ENCODE data around the gene ZNF493. TPM values are rescaled to one million over a fixed set of nuclear protein-coding genes. Genes with fewer than 3 reads are reported as not detected.

ZNF493 gene
- total RNA-seq, 1 donor = 22.1 TPM

- no peaks in the 10 kb centered on the region for H3K27me3 ChIP-seq (ENCODE audit: insufficient read depth, low read length)
Measured at GRCh38 chr19:21462540-21462939, 65.6 kb downstream of the ZNF493 start.

DNA sequence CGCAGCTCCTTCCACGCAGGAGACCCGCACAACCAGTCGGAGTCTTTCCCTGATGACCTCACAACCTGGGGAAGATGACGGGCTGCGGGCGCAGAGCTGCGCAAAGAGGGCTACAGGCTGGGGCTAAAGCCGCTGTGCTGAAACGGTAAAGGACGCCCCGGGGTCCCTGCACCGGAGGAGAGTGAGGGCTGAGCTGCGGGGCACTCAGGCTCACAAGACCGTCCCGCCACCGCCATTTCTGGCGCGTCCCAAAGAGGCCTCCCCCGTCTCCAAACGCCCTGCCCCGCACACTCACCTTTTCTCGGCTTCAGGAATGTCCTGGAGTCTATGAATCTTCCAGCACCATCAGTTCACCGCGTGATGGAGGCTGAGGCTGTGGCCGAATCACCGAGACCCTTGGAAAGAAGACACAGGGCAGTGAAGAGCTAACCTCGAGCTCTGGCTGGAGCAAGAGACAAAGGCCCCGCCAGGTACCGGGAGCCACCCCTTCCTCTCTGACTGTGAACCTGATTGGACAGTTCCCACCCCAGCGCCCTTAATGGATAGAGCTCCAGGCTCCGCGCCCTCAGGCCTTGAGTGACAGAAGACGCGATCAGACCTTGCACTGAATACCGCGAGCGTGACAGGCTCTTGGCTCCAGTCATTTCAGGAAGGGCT is 66.6 kb downstream of the ZNF493 start:
- Histone ChIP-seq H3K36me3 (ENCODE audit: insufficient read depth, low read length) (no peaks in the 10 kb centered on the region), H3K9me3 (ENCODE audit: low read depth, low read length) (no peaks in the 10 kb centered on the region), H3K79me2 (ENCODE audit: insufficient read depth, low read length) (no peaks in the 10 kb centered on the region), H3K4me1 (ENCODE audit: insufficient read depth, low read length) (no peaks in the 10 kb centered on the region), H3K4me3 (ENCODE audit: insufficient read depth, low read length) (peak overlapping the region; percentile 58), H2AFZ (ENCODE audit: low read length) (peak overlapping the region; percentile 62), H3K27ac (ENCODE audit: low read depth, low read length) (no peak overlapping the region), H3K4me2 (ENCODE audit: insufficient read depth, low read length) (no peak overlapping the region), H4K20me1 (ENCODE audit: insufficient read depth, low read length) (no peaks in the 10 kb centered on the region), H3K27me3 (ENCODE audit: insufficient read depth, low read length) (no peaks in the 10 kb centered on the region)
- TF ChIP-seq CTCF (IDR thresholded peaks at IDR 0.05; ENCODE audit: extremely low read depth, low read depth, low read length) = no peak
- peak; percentile 39 for DNase-seq (ENCODE audit: insufficient read length, low spot score, missing footprints)

More at GRCh38 chr19:21462540-21462939, 65.6 kb downstream of the ZNF493 start:
- Histone ChIP-seq H2AFZ (ENCODE audit: low read length) (no peak overlapping the region), H3K79me2 (ENCODE audit: insufficient read depth, low read length) (no peaks in the 10 kb centered on the region), H4K20me1 (ENCODE audit: insufficient read depth, low read length) (no peaks in the 10 kb centered on the region), H3K36me3 (ENCODE audit: insufficient read depth, low read length) (no peaks in the 10 kb centered on the region), H3K27ac (ENCODE audit: low read depth, low read length) (no peak overlapping the region), H3K4me3 (ENCODE audit: insufficient read depth, low read length) (no peak overlapping the region), H3K4me2 (ENCODE audit: insufficient read depth, low read length) (no peak overlapping the region), H3K4me1 (ENCODE audit: insufficient read depth, low read length) (no peaks in the 10 kb centered on the region), H3K9me3 (ENCODE audit: low read depth, low read length) (no peaks in the 10 kb centered on the region)
- no peak for DNase-seq (ENCODE audit: insufficient read length, low spot score, missing footprints)
- TF ChIP-seq CTCF (IDR thresholded peaks at IDR 0.05; ENCODE audit: extremely low read depth, low read depth, low read length) = no peak

DNA sequence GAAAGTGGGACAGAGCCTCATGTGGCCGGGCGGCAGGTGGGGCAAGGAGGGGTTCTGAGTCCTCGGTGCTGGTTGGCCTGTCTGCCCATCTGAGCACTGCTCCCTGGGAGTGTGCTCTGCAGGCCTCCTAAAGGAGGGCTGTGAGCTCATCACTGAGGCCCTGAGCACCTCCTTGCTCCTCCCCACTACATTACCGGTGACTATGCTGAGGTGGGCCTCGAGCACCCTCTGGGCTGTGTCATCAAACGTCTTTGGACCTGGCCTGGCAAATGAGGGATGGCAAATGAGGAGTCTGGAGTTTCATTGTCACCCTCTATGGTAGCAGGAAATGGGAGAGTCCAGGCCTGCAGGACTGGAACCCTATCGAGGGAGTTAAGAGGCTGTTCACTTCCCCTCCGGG is 69.7 kb downstream of the ZNF493 start:
- Histone ChIP-seq H3K27ac (ENCODE audit: low read depth, low read length) (no peak overlapping the region), H4K20me1 (ENCODE audit: insufficient read depth, low read length) (no peaks in the 10 kb centered on the region), H3K27me3 (ENCODE audit: insufficient read depth, low read length) (no peaks in the 10 kb centered on the region), H3K4me2 (ENCODE audit: insufficient read depth, low read length) (no peak overlapping the region), H3K36me3 (ENCODE audit: insufficient read depth, low read length) (no peaks in the 10 kb centered on the region), H3K4me3 (ENCODE audit: insufficient read depth, low read length) (no peak overlapping the region), H3K79me2 (ENCODE audit: insufficient read depth, low read length) (no peaks in the 10 kb centered on the region), H3K9me3 (ENCODE audit: low read depth, low read length) (no peaks in the 10 kb centered on the region), H3K4me1 (ENCODE audit: insufficient read depth, low read length) (no peaks in the 10 kb centered on the region), H2AFZ (ENCODE audit: low read length) (no peak overlapping the region)
- TF ChIP-seq CTCF (IDR thresholded peaks at IDR 0.05; ENCODE audit: extremely low read depth, low read depth, low read length) = no peak
- DNase-seq (ENCODE audit: insufficient read length, low spot score, missing footprints) = no peak

DNA sequence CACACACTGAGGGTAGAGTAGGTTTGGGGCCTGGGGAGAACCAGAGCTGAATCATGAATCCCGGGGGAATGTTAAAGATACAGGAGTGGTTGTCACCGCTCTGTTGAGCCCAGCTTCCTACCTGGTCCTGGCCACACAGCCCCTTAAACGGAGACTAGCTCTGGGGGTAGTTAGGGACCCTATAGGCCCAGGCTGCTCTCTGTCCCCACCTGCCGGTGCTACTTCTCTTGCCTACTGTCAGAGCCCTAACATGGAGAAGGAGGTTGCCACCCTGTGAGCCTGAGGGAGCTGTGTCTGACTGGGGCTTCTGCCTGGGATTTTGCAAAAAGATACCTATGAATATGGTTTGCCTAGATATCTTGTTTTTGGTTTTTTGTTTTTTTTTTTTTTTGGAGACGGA is 71.9 kb downstream of the ZNF493 start:
- Histone ChIP-seq H3K9me3 (ENCODE audit: low read depth, low read length) (no peaks in the 10 kb centered on the region), H3K4me2 (ENCODE audit: insufficient read depth, low read length) (no peak overlapping the region), H3K4me1 (ENCODE audit: insufficient read depth, low read length) (no peaks in the 10 kb centered on the region), H3K27me3 (ENCODE audit: insufficient read depth, low read length) (no peaks in the 10 kb centered on the region), H3K27ac (ENCODE audit: low read depth, low read length) (no peak overlapping the region), H3K36me3 (ENCODE audit: insufficient read depth, low read length) (no peaks in the 10 kb centered on the region), H3K79me2 (ENCODE audit: insufficient read depth, low read length) (no peaks in the 10 kb centered on the region), H2AFZ (ENCODE audit: low read length) (no peak overlapping the region), H3K4me3 (ENCODE audit: insufficient read depth, low read length) (no peak overlapping the region), H4K20me1 (ENCODE audit: insufficient read depth, low read length) (no peaks in the 10 kb centered on the region)
- TF ChIP-seq CTCF (IDR thresholded peaks at IDR 0.05; ENCODE audit: extremely low read depth, low read depth, low read length) = no peak
- no peak for DNase-seq (ENCODE audit: insufficient read length, low spot score, missing footprints)

All from osteoblast (primary cell).